ENCODE measurements around the gene RAB3GAP2.
"Not testable (repeated sequence)": the region's sequence is repeated elsewhere in the genome, so short reads cannot be mapped to it uniquely, and the experiment has no call there.

Gene RAB3GAP2

GRCh38 chr1:220182656-220183055 lies 89.6 kb downstream of the RAB3GAP2 start:
- TF ChIP-seq, protein P1, sequence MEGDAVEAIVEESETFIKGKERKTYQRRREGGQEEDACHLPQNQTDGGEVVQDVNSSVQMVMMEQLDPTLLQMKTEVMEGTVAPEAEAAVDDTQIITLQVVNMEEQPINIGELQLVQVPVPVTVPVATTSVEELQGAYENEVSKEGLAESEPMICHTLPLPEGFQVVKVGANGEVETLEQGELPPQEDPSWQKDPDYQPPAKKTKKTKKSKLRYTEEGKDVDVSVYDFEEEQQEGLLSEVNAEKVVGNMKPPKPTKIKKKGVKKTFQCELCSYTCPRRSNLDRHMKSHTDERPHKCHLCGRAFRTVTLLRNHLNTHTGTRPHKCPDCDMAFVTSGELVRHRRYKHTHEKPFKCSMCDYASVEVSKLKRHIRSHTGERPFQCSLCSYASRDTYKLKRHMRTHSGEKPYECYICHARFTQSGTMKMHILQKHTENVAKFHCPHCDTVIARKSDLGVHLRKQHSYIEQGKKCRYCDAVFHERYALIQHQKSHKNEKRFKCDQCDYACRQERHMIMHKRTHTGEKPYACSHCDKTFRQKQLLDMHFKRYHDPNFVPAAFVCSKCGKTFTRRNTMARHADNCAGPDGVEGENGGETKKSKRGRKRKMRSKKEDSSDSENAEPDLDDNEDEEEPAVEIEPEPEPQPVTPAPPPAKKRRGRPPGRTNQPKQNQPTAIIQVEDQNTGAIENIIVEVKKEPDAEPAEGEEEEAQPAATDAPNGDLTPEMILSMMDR (IDR thresholded peaks at IDR 0.05; ENCODE audit: borderline replicate concordance, control extremely low read depth, extremely low read depth, insufficient read depth, missing control alignments), result no peak
- in situ Hi-C loops (cut with MboI; ENCODE audit: low sequenced_read_pairs, unreplicated experiment), result no loop called here
- no peak for DNase-seq (ENCODE audit: low spot score)

- TF ChIP-seq, protein P1 (IDR thresholded peaks at IDR 0.05; ENCODE audit: borderline replicate concordance, control extremely low read depth, extremely low read depth, insufficient read depth, missing control alignments), result no peak
- DNase-seq (ENCODE audit: low spot score), result no peak
- in situ Hi-C loops (cut with MboI; ENCODE audit: low sequenced_read_pairs, unreplicated experiment), result no loop called here
Measured at GRCh38 chr1:220182111-220182510, 90.1 kb downstream of the RAB3GAP2 start.

GRCh38 chr1:220176540-220176939 lies 95.7 kb downstream of the RAB3GAP2 start:
- TF ChIP-seq, protein P1 (IDR thresholded peaks at IDR 0.05; ENCODE audit: borderline replicate concordance, control extremely low read depth, extremely low read depth, insufficient read depth, missing control alignments), result no peak
- DNase-seq (ENCODE audit: low spot score), result no peak
- in situ Hi-C loops (cut with MboI; ENCODE audit: low sequenced_read_pairs, unreplicated experiment), result no loop called here

GRCh38 chr1:220170836-220171526 lies 101.3 kb downstream of the RAB3GAP2 start:
- TF ChIP-seq, protein P1 (IDR thresholded peaks at IDR 0.05; ENCODE audit: borderline replicate concordance, control extremely low read depth, extremely low read depth, insufficient read depth, missing control alignments), result no peak
- no peak for DNase-seq (ENCODE audit: low spot score)
- in situ Hi-C loops (cut with MboI; ENCODE audit: low sequenced_read_pairs, unreplicated experiment), result no loop called here

GRCh38 chr1:220169887-220170286 lies 102.4 kb downstream of the RAB3GAP2 start:
- DNase-seq (ENCODE audit: low spot score); in situ Hi-C loops (cut with MboI; ENCODE audit: low sequenced_read_pairs, unreplicated experiment): not testable (repeated sequence)

GRCh38 chr1:220166853-220167252 lies 105.4 kb downstream of the RAB3GAP2 start:
- TF ChIP-seq, protein P1 (IDR thresholded peaks at IDR 0.05; ENCODE audit: borderline replicate concordance, control extremely low read depth, extremely low read depth, insufficient read depth, missing control alignments), result no peak
- DNase-seq (ENCODE audit: low spot score), result no peak
- in situ Hi-C loops (cut with MboI; ENCODE audit: low sequenced_read_pairs, unreplicated experiment), result no loop called here

DNA sequence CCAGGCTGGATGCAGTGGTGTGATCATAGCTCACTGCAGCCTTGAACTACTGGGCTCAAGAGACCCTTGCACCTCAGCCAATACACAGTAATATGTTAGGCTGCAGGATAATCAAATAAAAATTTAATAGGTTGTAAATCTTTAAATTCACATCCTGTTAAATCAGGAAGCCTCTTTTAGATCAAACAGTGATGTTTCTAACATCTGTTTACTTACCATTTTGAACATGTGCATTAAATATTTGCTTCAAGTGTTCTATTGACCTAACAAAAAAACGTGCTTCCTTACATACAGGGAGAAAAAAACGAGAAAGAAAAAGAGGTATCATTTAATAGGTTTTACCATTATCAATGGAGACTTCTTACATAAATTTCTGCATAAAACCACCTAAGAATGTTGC lies 107.7 kb downstream of the RAB3GAP2 start:
- in situ Hi-C loops (cut with MboI; ENCODE audit: low sequenced_read_pairs, unreplicated experiment), result no loop called here
- TF ChIP-seq, protein P1 (IDR thresholded peaks at IDR 0.05; ENCODE audit: borderline replicate concordance, control extremely low read depth, extremely low read depth, insufficient read depth, missing control alignments), result no peak
- DNase-seq (ENCODE audit: low spot score), result no peak
